SJSA1 (cell line): ENCODE data around the gene CD81. TPM values are rescaled to one million over a fixed set of nuclear protein-coding genes. Genes with fewer than 3 reads are reported as not detected.

Experiments
- DNase-seq, 2 experiments: peaks; one replicate each; pipeline ENCODE4 v3.0.0-alpha.2; 2015 to 2020; ENCODE audit warnings: low spot score in 2 of 2, low read depth in 1 of 2
- H3K27ac ChIP-seq: fragments of 250-450 bp; sonication (Bioruptor Pico); 2 replicates; pipeline ENCODE4 v1.5.1; 2020; ENCODE audit warnings: mild to moderate bottlenecking, moderate library complexity
- H3K27me3 ChIP-seq: fragments of 250-450 bp; sonication (Bioruptor Pico); replicated peaks from 2 replicates; pipeline ENCODE4 v1.5.1; 2020; ENCODE audit warnings: mild to moderate bottlenecking, moderate library complexity
- H3K36me3 ChIP-seq: fragments of 250-450 bp; sonication (Bioruptor Pico); 2 replicates; pipeline ENCODE4 v1.5.1; 2020; ENCODE audit warnings: mild to moderate bottlenecking
- H3K4me1 ChIP-seq: fragments of 250-450 bp; sonication (Bioruptor Pico); replicated peaks from 2 replicates; pipeline ENCODE4 v1.6.1; 2021; ENCODE audit warnings: mild to moderate bottlenecking
- H3K4me3 ChIP-seq: fragments of 250-450 bp; sonication (Bioruptor Pico); 2 replicates; pipeline ENCODE4 v1.5.1; 2020; ENCODE audit warnings: mild to moderate bottlenecking
- H3K9me3 ChIP-seq: fragments of 250-450 bp; sonication (Bioruptor Pico); replicated peaks from 2 replicates; pipeline ENCODE4 v1.5.1; 2020; ENCODE audit warnings: mild to moderate bottlenecking
- total RNA-seq: library from RNA; depleted of rRNA; stranded (reverse); fragments of >200 nt; shearing (Covaris generic); gene quantifications from 2 replicates; pipeline ENCODE4 v1.2.3, GENCODE V29; 2014; rRNA removed

The CD81 gene
- total RNA-seq, 1 experiment from 2014 or later = 219 TPM

GRCh38 chr11:2445746-2446551 is 68.8 kb downstream of the CD81 start:
- H3K4me3 ChIP-seq = no peak overlapping the region
- H3K27me3 ChIP-seq = peaks cover 87% of the 10 kb centered on the region
- no peak overlapping the region for H3K27ac ChIP-seq
- H3K36me3 ChIP-seq = no peaks in the 10 kb centered on the region
- no peak for DNase-seq
- H3K9me3 ChIP-seq = no peaks in the 10 kb centered on the region; the same call in 1 of the 2 replicates
- peaks cover 5% of the 10 kb centered on the region for H3K4me1 ChIP-seq

- Histone ChIP-seq H3K36me3 (no peaks in the 10 kb centered on the region), H3K9me3 (no peaks in the 10 kb centered on the region; the same call in 1 of the 2 replicates), H3K27me3 (peaks cover 95% of the 10 kb centered on the region), H3K27ac (no peak overlapping the region), H3K4me3 (no peak overlapping the region), H3K4me1 (peaks cover 5% of the 10 kb centered on the region)
- DNase-seq = no peak
Measured at GRCh38 chr11:2446590-2447252, 69.6 kb downstream of the CD81 start.

Other genes with a start within 250 kb of the CD81 start
- gene IGF2, start 237.9 kb upstream of the CD81 start, total RNA-seq = 29.7 and 31.5 TPM in 2 replicates
- not detected in 2 replicates for gene INS, start 216.1 kb upstream of the CD81 start, total RNA-seq
- gene TH, start 205.5 kb upstream of the CD81 start, total RNA-seq = not detected in 2 replicates
- gene ASCL2, start 106.7 kb upstream of the CD81 start, total RNA-seq = not detected in 2 replicates
- gene C11orf21, start 75.4 kb upstream of the CD81 start, total RNA-seq = 0.11 TPM in 1 of 2 replicates, not detected in the other
- gene TSPAN32, start 75.3 kb upstream of the CD81 start, total RNA-seq = 0.39 TPM in 1 of 2 replicates, not detected in the other
- 120 and 128 TPM in 2 replicates for gene TSSC4, start 23.4 kb downstream of the CD81 start, total RNA-seq
- not detected in 2 replicates for gene TRPM5, start 67.2 kb downstream of the CD81 start, total RNA-seq
- gene KCNQ1, start 67.7 kb downstream of the CD81 start, total RNA-seq = not detected in 2 replicates